GM23338 (cell line): ENCODE results near the gene GRIA4. TPM values are rescaled to one million over a fixed set of nuclear protein-coding genes. Genes with fewer than 3 reads are reported as not detected.

Source experiments
- ATAC-seq: fragments of 200-7000 bp; cut with Tn5 transposase; 3 replicates; pipeline ENCODE4 v1.9.1; 2020
- DNase-seq: peaks from one replicate; pipeline ENCODE4 v3.0.0-alpha.2; 2015; ENCODE audit warnings: low spot score
- H2AFZ ChIP-seq: fragments of 200-600 bp; sonication (generic); 2 replicates; pipeline ENCODE4 v1.8.0; 2016; ENCODE audit warnings: antibody characterized with exemption, mild to moderate bottlenecking, moderate library complexity
- H3F3A ChIP-seq: fragments of 200-600 bp; sonication (generic); replicated peaks from 2 replicates; pipeline ENCODE4 v1.8.0; 2017; ENCODE audit warnings: antibody characterized with exemption, mixed run types, low read depth
- H3K27ac ChIP-seq: fragments of 200-600 bp; sonication (generic); 2 replicates; pipeline ENCODE4 v1.6.1; 2016; ENCODE audit warnings: low read depth
- H3K27me3 ChIP-seq: fragments of 200-600 bp; sonication (generic); 2 replicates; pipeline ENCODE4 v1.8.0; 2016; ENCODE audit warnings: mild to moderate bottlenecking, mixed run types, moderate library complexity; ENCODE audit not compliant: insufficient read depth
- H3K36me3 ChIP-seq: fragments of 200-600 bp; sonication (generic); 2 replicates; pipeline ENCODE4 v1.8.0; 2016; ENCODE audit warnings: mild to moderate bottlenecking; ENCODE audit not compliant: insufficient read depth
- H3K4me1 ChIP-seq: fragments of 200-600 bp; sonication (generic); 2 replicates; pipeline ENCODE4 v1.8.0; 2016; ENCODE audit warnings: mild to moderate bottlenecking, moderate library complexity; ENCODE audit not compliant: insufficient read depth
- H3K4me2 ChIP-seq: fragments of 200-600 bp; sonication (generic); 2 replicates; pipeline ENCODE4 v1.7.1; 2017; ENCODE audit warnings: mixed run types
- H3K4me3 ChIP-seq: fragments of 200-600 bp; sonication (generic); 2 replicates; pipeline ENCODE4 v1.6.1; 2016; ENCODE audit warnings: mixed run types
- H3K79me2 ChIP-seq: fragments of 200-600 bp; sonication (generic); replicated peaks from 2 replicates; pipeline ENCODE4 v1.8.0; 2017; ENCODE audit warnings: mild to moderate bottlenecking; ENCODE audit not compliant: insufficient read depth
- H3K9me2 ChIP-seq: fragments of 200-600 bp; sonication (generic); 2 replicates; pipeline ENCODE4 v1.8.0; 2017; ENCODE audit not compliant: insufficient read depth
- H4K20me1 ChIP-seq: fragments of 200-600 bp; sonication (generic); replicated peaks from 2 replicates; pipeline ENCODE4 v1.8.0; 2017; ENCODE audit warnings: mild to moderate bottlenecking; ENCODE audit not compliant: insufficient read depth
- H3K27ac Mint-ChIP-seq: 2 replicates; pipeline ENCODE4 v1.8.0; 2020; ENCODE audit warnings: inconsistent platforms, mild to moderate bottlenecking, moderate library complexity, mixed read lengths
- H3K27me3 Mint-ChIP-seq: 3 replicates; pipeline ENCODE4 v1.8.0; 2022; ENCODE audit warnings: low read depth, mild to moderate bottlenecking, moderate library complexity, mixed read lengths, inconsistent platforms; ENCODE audit not compliant: insufficient read depth, poor library complexity
- H3K36me3 Mint-ChIP-seq: 3 replicates; pipeline ENCODE4 v1.8.0; 2021; ENCODE audit warnings: low read depth, mild to moderate bottlenecking, inconsistent platforms, moderate library complexity, mixed read lengths
- H3K4me1 Mint-ChIP-seq: 3 replicates; pipeline ENCODE4 v1.8.0; 2020; ENCODE audit warnings: mild to moderate bottlenecking, inconsistent platforms, mixed read lengths
- H3K4me3 Mint-ChIP-seq: 3 replicates; pipeline ENCODE4 v1.8.0; 2021; ENCODE audit warnings: moderate library complexity, mild to moderate bottlenecking, inconsistent platforms, mixed read lengths
- H3K9me3 Mint-ChIP-seq: 3 replicates; pipeline ENCODE4 v1.8.0; 2020; ENCODE audit warnings: moderate library complexity, mild to moderate bottlenecking, inconsistent platforms, mixed read lengths
- CREB1 ChIP-seq: fragments of 250-450 bp; sonication (Bioruptor Pico); IDR thresholded peaks from 2 replicates; pipeline ENCODE4 v1.5.0; 2020; ENCODE audit warnings: low read depth, mild to moderate bottlenecking, moderate library complexity
- CTCF ChIP-seq, 2 experiments: fragments of 200-600 bp in 1 of 2; sonication (generic) in 1 of 2; conservative IDR thresholded peaks; 2 replicates each; pipeline versions ENCODE4 v1.5.1 to v1.6.1; 2016 to 2017; ENCODE audit warnings: antibody characterized with exemption in 2 of 2, low read depth in 2 of 2, mild to moderate bottlenecking in 2 of 2, moderate library complexity in 1 of 2
- ETS1 ChIP-seq: IDR thresholded peaks from 2 replicates; pipeline ENCODE4 v1.6.1; 2016; ENCODE audit warnings: antibody characterized with exemption
- EZH2 ChIP-seq: fragments of 200-600 bp; sonication (generic); IDR thresholded peaks from one replicate; pipeline ENCODE4 v1.8.0; 2017; ENCODE audit warnings: antibody characterized with exemption, mild to moderate bottlenecking, low read depth; ENCODE audit not compliant: unreplicated experiment
- JUNB ChIP-seq: IDR thresholded peaks from one replicate; pipeline ENCODE4 v1.6.1; 2016; ENCODE audit warnings: antibody characterized with exemption; ENCODE audit not compliant: unreplicated experiment
- POLR2AphosphoS5 ChIP-seq: IDR thresholded peaks from 2 replicates; pipeline ENCODE4 v1.6.1; 2016; ENCODE audit warnings: antibody characterized with exemption, low read depth
- ZNF114 ChIP-seq: fragments of 250-450 bp; sonication (Bioruptor Pico); IDR thresholded peaks from 2 replicates; pipeline ENCODE4 v1.5.0; 2020; ENCODE audit warnings: mild to moderate bottlenecking, moderate library complexity
- ZNF331 ChIP-seq: fragments of 250-450 bp; sonication (Bioruptor Pico); IDR thresholded peaks from 2 replicates; pipeline ENCODE4 v1.5.0; 2020; ENCODE audit warnings: low read depth, mild to moderate bottlenecking, moderate library complexity
- ZNF462 ChIP-seq: fragments of 250-450 bp; sonication (Bioruptor Pico); IDR thresholded peaks from 2 replicates; pipeline ENCODE4 v1.5.0; 2020; ENCODE audit warnings: mild to moderate bottlenecking, moderate library complexity
- polyA plus RNA-seq: library from polyadenylated mRNA; unstranded; fragments of >200 nt; fragmentation: Nextera tagmentation; extraction: Ambion mirVana; gene quantifications from 2 replicates; pipeline ENCODE4 v1.2.1, GENCODE V29; 2016
- total RNA-seq: library from RNA; depleted of rRNA; stranded (reverse); fragments of >200 nt; shearing (Covaris generic); gene quantifications from 2 replicates; pipeline ENCODE4 v1.2.3, GENCODE V29; 2014

GRIA4 gene
- total and polyA plus RNA-seq, 2 experiments from 2014 or later = 17.8 to 71.1 TPM

GRCh38 chr11:105975128-105975527 is 365.3 kb downstream of the GRIA4 start:
- no peaks in the 10 kb centered on the region for H3K36me3 ChIP-seq
- H3K9me3 Mint-ChIP-seq = no peaks in the 10 kb centered on the region
- H3K27ac Mint-ChIP-seq = no peak overlapping the region
- DNase-seq (no peak), ATAC-seq (no peak)
- no peak overlapping the region for H3K4me2 ChIP-seq
- H4K20me1 ChIP-seq = no peaks in the 10 kb centered on the region
- H3K4me3 ChIP-seq = no peak overlapping the region
- H3K9me2 ChIP-seq = no peaks in the 10 kb centered on the region
- H3K4me1 Mint-ChIP-seq = no peaks in the 10 kb centered on the region
- no peak overlapping the region for H3K4me3 Mint-ChIP-seq
- H2AFZ ChIP-seq = no peak overlapping the region
- H3F3A ChIP-seq = no peaks in the 10 kb centered on the region
- no peaks in the 10 kb centered on the region for H3K27me3 Mint-ChIP-seq
- no peak overlapping the region for H3K27ac ChIP-seq
- H3K36me3 Mint-ChIP-seq = no peaks in the 10 kb centered on the region
- TF ChIP-seq POLR2AphosphoS5 = no peak
- no peak for TF ChIP-seq CTCF (conservative IDR thresholded peaks at IDR 0.05; ENCODE audit: low read depth in 2 of 2)
- TF ChIP-seq ZNF114 (CRISPR knock-in tag) = no peak
- H3K27me3 ChIP-seq = no peaks in the 10 kb centered on the region
- H3K79me2 ChIP-seq = no peaks in the 10 kb centered on the region
- H3K4me1 ChIP-seq = no peaks in the 10 kb centered on the region

GRCh38 chr11:105979997-105980703 is 370.3 kb downstream of the GRIA4 start:
- DNase-seq (no peak), ATAC-seq (no peak)
- Mint-ChIP-seq H3K9me3 (no peaks in the 10 kb centered on the region), H3K27ac (no peak overlapping the region), H3K4me3 (no peak overlapping the region), H3K4me1 (no peaks in the 10 kb centered on the region), H3K27me3 (peaks cover 1% of the 10 kb centered on the region), H3K36me3 (no peaks in the 10 kb centered on the region)
- H3K9me2 ChIP-seq = no peaks in the 10 kb centered on the region
- no peaks in the 10 kb centered on the region for H3K4me1 ChIP-seq
- no peaks in the 10 kb centered on the region for H3K27me3 ChIP-seq
- H3K4me3 ChIP-seq = no peak overlapping the region
- H3K4me2 ChIP-seq = no peak overlapping the region
- H3K27ac ChIP-seq = no peak overlapping the region
- no peaks in the 10 kb centered on the region for H3K36me3 ChIP-seq
- H4K20me1 ChIP-seq = no peaks in the 10 kb centered on the region
- no peaks in the 10 kb centered on the region for H3K79me2 ChIP-seq
- H3F3A ChIP-seq = no peaks in the 10 kb centered on the region
- no peak overlapping the region for H2AFZ ChIP-seq
- no peak for TF ChIP-seq ZNF114 (CRISPR knock-in tag)
- no peak for TF ChIP-seq CREB1 (CRISPR knock-in tag)
- TF ChIP-seq ETS1 = no peak
- TF ChIP-seq EZH2 = no peak
- TF ChIP-seq CTCF (conservative IDR thresholded peaks at IDR 0.05; ENCODE audit: low read depth in 2 of 2) = no peak
- no peak for TF ChIP-seq ZNF331
- TF ChIP-seq JUNB = no peak
- TF ChIP-seq POLR2AphosphoS5 = no peak
- no peak for TF ChIP-seq ZNF462 (CRISPR knock-in tag)
